Activated CD8-positive, alpha-beta memory T cell treated with anti-CD3 and anti-CD28 coated beads, Interleukin-2, amount 10 ng/mL, durations not matched to agents 7 days and 5 days (primary cell): ENCODE measurements around the gene PLPP3. TPM values are rescaled to one million over a fixed set of nuclear protein-coding genes. Genes with fewer than 3 reads are reported as not detected.

ENCODE experiments used
- ATAC-seq: fragments of 150-1000 bp; cut with Tn5 transposase; one replicate; pipeline ENCODE4 v1.10.0; 2021; ENCODE audit warnings: moderate library complexity
- CTCF ChIA-PET: fragments of 350-600 bp; sonication (Branson Sonifier 250); formaldehyde crosslinking; loops from one replicate; lab custom pipeline; 2021; ENCODE audit warnings: antibody characterized with exemption; lab: Charles Lee
- DNase-seq: peaks from one replicate; pipeline ENCODE4 v3.0.0-alpha.2; 2020
- H3K27ac Mint-ChIP-seq: one replicate; pipeline ENCODE4 v1.8.0; 2021; ENCODE audit warnings: mild to moderate bottlenecking, mixed read lengths
- H3K27me3 Mint-ChIP-seq: one replicate; pipeline ENCODE4 v1.8.0; 2021; ENCODE audit warnings: mixed read lengths
- H3K36me3 Mint-ChIP-seq: one replicate; pipeline ENCODE4 v1.8.0; 2021; ENCODE audit warnings: mild to moderate bottlenecking, mixed read lengths
- H3K4me1 Mint-ChIP-seq: one replicate; pipeline ENCODE4 v1.8.0; 2021; ENCODE audit warnings: mixed read lengths
- H3K4me3 Mint-ChIP-seq: one replicate; pipeline ENCODE4 v1.8.0; 2021; ENCODE audit warnings: mild to moderate bottlenecking, moderate library complexity, mixed read lengths
- H3K9me3 Mint-ChIP-seq: one replicate; pipeline ENCODE4 v1.8.0; 2022; ENCODE audit warnings: low read depth, mixed read lengths
- total RNA-seq, 2 experiments: library from RNA; stranded (reverse); gene quantifications; one replicate each; pipeline ENCODE4 v1.2.3, GENCODE V29; 2021

PLPP3 gene
- total RNA-seq, 2 experiments from 2014 or later = not detected

DNA sequence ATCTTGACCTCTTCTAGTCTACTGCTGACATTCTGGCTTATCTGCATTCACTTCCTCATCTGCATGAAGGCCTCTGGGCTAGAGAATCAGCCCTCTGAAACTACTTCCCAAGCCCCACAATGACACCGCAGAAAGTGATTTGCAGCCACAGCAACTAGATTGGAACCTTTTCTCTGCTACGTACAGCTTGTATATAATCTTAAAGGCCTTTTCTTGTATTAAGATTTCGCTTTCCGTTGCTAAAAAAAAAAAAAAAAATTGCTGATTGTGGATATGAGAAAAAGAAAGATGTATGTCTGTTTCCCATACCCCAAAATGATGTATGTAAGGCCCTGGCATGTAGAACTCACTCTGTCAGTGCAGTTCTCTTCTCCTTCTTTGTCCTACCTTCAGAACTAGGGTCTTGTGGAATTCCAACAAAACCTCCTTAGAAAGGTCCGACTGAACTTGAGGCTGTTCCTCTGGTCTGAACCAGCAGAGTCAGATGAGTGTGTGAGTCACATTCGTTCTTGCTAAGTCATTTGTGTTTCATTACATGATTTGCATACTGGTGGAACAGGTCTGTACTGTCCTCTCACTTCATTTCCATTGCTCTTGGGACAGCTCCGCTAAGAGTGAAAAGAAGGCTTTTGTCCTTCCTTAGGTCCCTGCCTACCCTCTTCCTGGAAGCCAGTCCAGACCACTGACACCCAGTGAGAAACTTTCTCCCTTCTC lies 62.7 kb downstream of the PLPP3 start:
- no peak overlapping the region for H3K27ac Mint-ChIP-seq
- no peaks in the 10 kb centered on the region for H3K27me3 Mint-ChIP-seq
- no peaks in the 10 kb centered on the region for H3K4me1 Mint-ChIP-seq
- H3K4me3 Mint-ChIP-seq = no peak overlapping the region
- CTCF ChIA-PET = no interaction called here
- H3K9me3 Mint-ChIP-seq = no peaks in the 10 kb centered on the region
- DNase-seq = no peak
- H3K36me3 Mint-ChIP-seq = no peaks in the 10 kb centered on the region
- no peak for ATAC-seq

DNA sequence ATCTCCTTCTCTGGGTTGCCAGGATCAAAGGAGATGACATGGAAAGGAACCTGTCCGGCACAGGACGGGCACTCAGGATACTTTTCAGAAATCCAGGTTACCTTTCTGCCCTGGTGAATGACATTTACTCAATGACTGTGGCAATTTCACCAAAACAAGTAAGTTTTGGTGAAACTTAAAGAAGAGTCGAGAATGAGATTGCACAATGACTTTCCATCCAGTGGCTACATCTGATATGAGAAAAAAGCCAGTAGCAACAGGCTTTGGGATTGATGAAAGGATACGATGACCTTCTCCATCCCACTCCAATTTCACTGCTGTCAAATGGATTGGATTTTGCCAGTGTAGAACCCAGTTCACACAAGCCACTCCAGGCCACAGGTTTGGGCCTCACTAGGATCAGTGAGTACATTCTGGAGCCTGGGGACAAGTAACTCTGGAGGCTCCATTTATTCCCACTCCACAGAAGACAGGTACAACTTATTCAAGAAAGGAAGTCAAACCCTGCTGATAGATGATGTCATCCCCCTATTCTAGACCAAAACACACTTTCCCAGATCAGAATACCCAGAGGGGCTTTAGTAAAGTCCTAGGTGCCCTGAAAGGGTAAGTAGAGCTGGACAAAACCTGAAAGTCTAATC lies 63.3 kb downstream of the PLPP3 start:
- Mint-ChIP-seq H3K36me3 (no peaks in the 10 kb centered on the region), H3K27ac (no peak overlapping the region), H3K9me3 (no peaks in the 10 kb centered on the region), H3K4me1 (no peaks in the 10 kb centered on the region), H3K27me3 (no peaks in the 10 kb centered on the region), H3K4me3 (no peak overlapping the region)
- CTCF ChIA-PET = no interaction called here
- no peak for DNase-seq
- no peak for ATAC-seq

DNA sequence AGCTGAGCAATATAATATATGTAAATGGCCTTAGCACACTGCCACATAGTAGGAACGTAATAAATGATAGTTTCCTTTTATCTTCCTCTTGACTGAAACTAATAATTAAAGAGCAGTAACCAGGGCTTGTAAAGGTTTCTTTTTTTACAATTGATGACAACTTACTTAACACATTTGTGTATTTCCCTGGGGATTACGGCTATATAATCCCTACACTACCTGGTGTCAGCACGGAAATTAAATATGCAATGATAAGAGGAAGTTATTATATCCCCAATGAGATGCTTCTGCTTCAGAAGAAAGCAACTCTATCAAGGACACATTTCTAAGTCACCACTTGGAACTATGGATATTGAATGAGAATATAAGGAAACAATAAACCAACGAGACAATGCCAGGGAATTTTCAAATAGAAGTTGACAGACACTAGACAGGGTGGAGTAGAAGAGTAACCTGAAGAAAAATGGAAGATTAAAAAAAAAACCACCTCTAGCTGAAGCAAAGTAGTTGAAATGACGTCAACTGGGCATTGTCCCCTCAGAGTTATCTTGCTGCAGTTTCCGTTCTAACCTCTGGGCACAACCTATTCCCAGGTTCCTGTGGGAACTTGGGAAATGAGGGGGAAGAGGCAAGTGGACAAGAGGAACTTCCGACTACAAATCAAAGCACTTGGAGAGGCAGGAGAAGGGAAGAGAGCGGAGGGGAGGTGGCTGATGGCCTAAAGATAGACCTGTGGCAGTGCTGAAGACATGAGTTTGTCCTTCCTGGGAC lies 66.5 kb downstream of the PLPP3 start:
- Mint-ChIP-seq H3K4me1 (no peaks in the 10 kb centered on the region), H3K27ac (no peak overlapping the region), H3K36me3 (no peaks in the 10 kb centered on the region), H3K9me3 (no peaks in the 10 kb centered on the region), H3K27me3 (no peaks in the 10 kb centered on the region), H3K4me3 (no peak overlapping the region)
- CTCF ChIA-PET = no interaction called here
- ATAC-seq (no peak), DNase-seq (no peak)

DNA sequence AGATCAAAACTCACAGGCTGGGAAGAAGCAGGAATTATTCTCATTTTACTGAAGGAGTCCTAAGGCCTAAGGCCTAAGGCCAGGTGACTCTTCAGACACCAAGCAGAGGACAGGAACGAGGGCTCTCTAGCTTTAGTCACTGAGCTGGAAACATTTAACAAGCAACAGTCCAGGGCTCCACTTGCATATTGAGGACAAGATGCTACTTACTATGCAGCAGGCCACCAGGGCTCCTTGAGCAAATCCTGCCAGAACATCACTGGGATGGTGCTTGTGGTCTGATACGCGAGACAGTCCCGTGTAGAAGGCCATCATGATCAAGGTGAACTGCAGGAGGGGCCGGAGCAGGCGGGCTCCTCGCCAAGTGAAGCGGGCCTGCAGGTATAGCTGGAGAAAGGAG lies 67.6 kb downstream of the PLPP3 start:
- CTCF ChIA-PET = no interaction called here

DNA sequence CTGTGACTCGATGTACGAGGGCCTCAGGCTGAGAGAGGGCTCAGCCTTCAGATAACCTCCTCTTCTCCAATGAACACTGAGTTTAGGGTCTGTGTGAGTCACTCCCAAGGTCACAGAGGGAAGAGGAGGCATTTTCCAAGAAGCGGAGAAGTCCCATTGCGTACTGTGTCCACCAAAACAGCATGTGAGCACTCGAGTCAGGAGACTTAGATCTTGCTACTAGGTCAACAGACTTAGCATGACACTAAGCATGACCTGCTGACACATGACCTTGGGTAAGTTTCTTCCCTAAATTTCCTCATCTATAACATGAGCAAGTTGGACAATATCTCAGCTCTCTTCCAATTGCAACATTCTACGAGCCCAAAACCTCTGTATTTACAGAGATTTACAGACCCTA lies 68.0 kb downstream of the PLPP3 start:
- Mint-ChIP-seq H3K4me3 (no peak overlapping the region), H3K36me3 (no peaks in the 10 kb centered on the region), H3K27me3 (no peaks in the 10 kb centered on the region), H3K4me1 (no peaks in the 10 kb centered on the region), H3K27ac (no peak overlapping the region), H3K9me3 (no peaks in the 10 kb centered on the region)
- ATAC-seq (no peak), DNase-seq (no peak)
- CTCF ChIA-PET = no interaction called here

More for the DNA sequence above, 67.6 kb downstream of the PLPP3 start:
- no peak for ATAC-seq
- DNase-seq = no peak
- no peak overlapping the region for H3K4me3 Mint-ChIP-seq
- H3K9me3 Mint-ChIP-seq = no peaks in the 10 kb centered on the region
- H3K4me1 Mint-ChIP-seq = no peaks in the 10 kb centered on the region
- no peaks in the 10 kb centered on the region for H3K36me3 Mint-ChIP-seq
- H3K27ac Mint-ChIP-seq = no peak overlapping the region
- no peaks in the 10 kb centered on the region for H3K27me3 Mint-ChIP-seq

- no peaks in the 10 kb centered on the region for H3K27me3 Mint-ChIP-seq
- H3K4me3 Mint-ChIP-seq = no peak overlapping the region
- no peaks in the 10 kb centered on the region for H3K4me1 Mint-ChIP-seq
- no peak for ATAC-seq
- DNase-seq = no peak
- CTCF ChIA-PET = no interaction called here
- no peak overlapping the region for H3K27ac Mint-ChIP-seq
- no peaks in the 10 kb centered on the region for H3K36me3 Mint-ChIP-seq
- no peaks in the 10 kb centered on the region for H3K9me3 Mint-ChIP-seq
Measured at GRCh38 chr1:56510642-56511021, 68.7 kb downstream of the PLPP3 start.

DNA sequence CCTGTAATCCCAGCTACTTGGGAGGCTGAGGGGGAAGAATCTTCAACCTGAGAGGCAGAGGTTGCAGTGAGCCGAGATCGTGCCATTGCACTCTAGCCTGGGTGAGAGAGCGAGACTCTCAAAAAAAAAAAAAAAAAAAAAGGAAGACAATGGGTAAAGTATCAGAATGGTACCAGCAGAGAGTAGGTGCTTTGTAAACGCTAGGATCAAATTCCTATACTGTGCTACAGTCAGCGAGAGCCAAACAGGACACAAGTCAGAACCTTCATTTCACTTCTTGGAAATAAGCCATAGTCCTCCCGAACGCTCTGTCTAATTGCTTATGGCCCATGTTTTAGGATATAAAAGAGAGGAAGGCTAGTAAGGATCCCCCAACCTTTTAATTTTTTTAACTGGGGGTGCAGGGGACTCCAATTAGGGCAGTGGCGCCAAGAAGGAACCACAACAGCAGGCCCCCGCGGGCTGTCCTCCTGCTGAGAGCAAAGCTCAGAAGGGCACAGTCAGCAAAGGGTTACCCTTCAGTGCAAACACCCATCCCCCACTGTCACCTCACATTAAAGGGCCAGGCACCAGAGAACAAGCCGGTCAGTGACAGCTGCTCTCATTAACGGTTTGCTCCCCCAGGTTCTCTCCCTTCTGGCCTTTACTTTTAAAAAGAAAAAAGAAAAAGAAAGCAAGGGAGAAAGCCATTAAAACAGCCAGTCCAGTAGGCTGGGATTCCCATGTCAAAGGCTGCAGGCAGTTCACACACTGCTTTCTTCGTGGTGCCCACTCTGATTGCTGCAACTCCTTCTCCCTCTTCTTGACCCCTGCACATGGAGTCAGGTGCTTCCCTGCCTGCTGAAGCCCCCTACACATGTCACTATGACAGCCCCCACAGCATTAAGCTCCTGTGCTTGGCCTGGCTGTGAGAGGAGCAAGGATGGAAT lies 69.4 kb downstream of the PLPP3 start:
- no peaks in the 10 kb centered on the region for H3K9me3 Mint-ChIP-seq
- H3K27me3 Mint-ChIP-seq = no peaks in the 10 kb centered on the region
- ATAC-seq = no peak
- CTCF ChIA-PET = no interaction called here
- H3K27ac Mint-ChIP-seq = no peak overlapping the region
- no peaks in the 10 kb centered on the region for H3K4me1 Mint-ChIP-seq
- H3K36me3 Mint-ChIP-seq = no peaks in the 10 kb centered on the region
- no peak for DNase-seq
- H3K4me3 Mint-ChIP-seq = no peak overlapping the region

GRCh38 chr1:56508523-56508983 lies 70.8 kb downstream of the PLPP3 start:
- no peak for DNase-seq
- no peaks in the 10 kb centered on the region for H3K9me3 Mint-ChIP-seq
- H3K4me1 Mint-ChIP-seq = no peaks in the 10 kb centered on the region
- ATAC-seq = no peak
- H3K27me3 Mint-ChIP-seq = no peaks in the 10 kb centered on the region
- no peak overlapping the region for H3K4me3 Mint-ChIP-seq
- H3K27ac Mint-ChIP-seq = no peak overlapping the region
- CTCF ChIA-PET = no interaction called here
- no peaks in the 10 kb centered on the region for H3K36me3 Mint-ChIP-seq

- no peaks in the 10 kb centered on the region for H3K9me3 Mint-ChIP-seq
- ATAC-seq (no peak), DNase-seq (no peak)
- H3K27ac Mint-ChIP-seq = no peak overlapping the region
- no peak overlapping the region for H3K4me3 Mint-ChIP-seq
- H3K36me3 Mint-ChIP-seq = no peaks in the 10 kb centered on the region
- H3K27me3 Mint-ChIP-seq = no peaks in the 10 kb centered on the region
- H3K4me1 Mint-ChIP-seq = no peaks in the 10 kb centered on the region
- CTCF ChIA-PET = no interaction called here
Measured at GRCh38 chr1:56507925-56508522, 71.3 kb downstream of the PLPP3 start.

DNA sequence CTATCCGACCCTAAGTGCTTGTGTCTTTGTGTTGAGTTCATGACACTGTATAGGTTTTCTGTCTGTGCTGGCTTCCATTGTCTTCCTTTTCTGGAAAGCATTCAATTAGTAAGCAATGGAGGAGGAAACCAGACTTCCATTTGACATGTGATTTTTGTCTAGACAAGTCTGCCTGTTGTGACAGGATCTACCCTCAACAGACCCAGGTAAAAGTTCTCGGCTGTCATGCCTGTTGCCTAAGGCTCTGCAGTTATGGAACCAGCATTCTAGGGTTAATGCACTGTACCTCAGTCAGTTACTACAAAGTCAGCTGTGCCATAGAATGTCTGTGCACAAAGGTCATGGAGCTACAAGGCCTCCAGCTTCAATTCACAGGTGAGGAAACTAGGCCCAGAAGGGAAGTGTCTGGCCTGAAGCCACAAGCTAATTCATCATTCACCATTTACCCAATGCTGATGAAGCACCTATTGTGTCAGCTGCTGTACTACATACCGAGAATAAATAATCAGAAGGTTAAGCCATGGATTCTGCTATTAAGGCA lies 72.3 kb downstream of the PLPP3 start:
- Mint-ChIP-seq H3K27ac (no peak overlapping the region), H3K4me1 (no peaks in the 10 kb centered on the region), H3K9me3 (no peaks in the 10 kb centered on the region), H3K36me3 (no peaks in the 10 kb centered on the region), H3K27me3 (no peaks in the 10 kb centered on the region), H3K4me3 (no peak overlapping the region)
- CTCF ChIA-PET = no interaction called here
- no peak for ATAC-seq
- DNase-seq = no peak

DNA sequence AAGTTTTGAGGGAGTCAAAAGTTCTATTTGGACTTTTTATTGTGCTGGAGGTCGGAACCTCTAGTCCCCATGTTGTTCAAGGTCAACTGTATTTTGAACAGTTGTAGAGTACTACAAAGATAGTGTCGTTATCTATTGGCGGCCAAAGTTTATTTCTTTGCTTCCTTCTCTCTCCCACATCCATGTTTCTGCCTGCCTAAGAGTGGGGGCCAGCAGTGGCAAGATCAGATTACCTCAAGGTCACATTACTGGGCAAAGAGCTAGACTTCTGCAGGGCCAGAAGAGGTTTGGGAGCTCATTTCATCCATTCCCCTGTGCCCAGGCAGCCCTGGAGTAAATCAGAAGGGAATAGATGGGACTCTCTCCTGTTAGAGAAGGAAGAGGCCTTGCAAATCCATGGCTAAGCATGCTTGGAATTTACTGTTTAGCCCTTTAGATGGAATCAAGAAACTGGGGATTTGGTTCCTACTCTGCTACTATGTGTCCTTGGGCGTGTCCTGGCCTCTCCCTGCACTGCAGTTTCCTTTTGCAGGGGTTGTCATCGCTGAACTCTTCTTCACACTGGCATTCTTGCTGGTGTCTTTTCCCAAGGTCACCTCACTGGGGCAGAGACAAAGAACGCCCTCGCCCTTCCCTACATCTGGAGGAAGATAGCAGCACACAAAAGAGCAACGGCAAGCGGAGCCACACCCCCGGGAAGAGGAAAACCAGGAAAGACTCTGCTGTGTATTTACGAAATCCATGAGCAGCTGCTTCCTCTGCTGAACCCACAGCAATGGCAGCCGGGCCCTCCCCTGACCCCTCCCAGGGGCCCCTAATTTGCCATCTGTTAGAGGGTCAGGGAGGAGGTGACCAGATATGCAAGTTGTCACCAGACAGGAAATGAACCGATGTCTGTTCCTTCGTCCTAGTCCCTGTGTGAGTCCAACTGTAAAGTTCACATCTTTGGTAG lies 73.3 kb downstream of the PLPP3 start:
- H3K27ac Mint-ChIP-seq = no peak overlapping the region
- no peaks in the 10 kb centered on the region for H3K4me1 Mint-ChIP-seq
- DNase-seq (no peak), ATAC-seq (no peak)
- no peaks in the 10 kb centered on the region for H3K27me3 Mint-ChIP-seq
- H3K36me3 Mint-ChIP-seq = no peaks in the 10 kb centered on the region
- CTCF ChIA-PET = no interaction called here
- H3K9me3 Mint-ChIP-seq = no peaks in the 10 kb centered on the region
- no peak overlapping the region for H3K4me3 Mint-ChIP-seq

GRCh38 chr1:56502700-56503245 lies 76.6 kb downstream of the PLPP3 start:
- H3K9me3 Mint-ChIP-seq = no peaks in the 10 kb centered on the region
- H3K27me3 Mint-ChIP-seq = no peaks in the 10 kb centered on the region
- no peak for ATAC-seq
- no peak overlapping the region for H3K27ac Mint-ChIP-seq
- H3K36me3 Mint-ChIP-seq = no peaks in the 10 kb centered on the region
- H3K4me1 Mint-ChIP-seq = no peaks in the 10 kb centered on the region
- H3K4me3 Mint-ChIP-seq = no peak overlapping the region
- DNase-seq = no peak
- CTCF ChIA-PET = no interaction called here
